WTC11 (cell line): ENCODE measurements around the gene LIMA1. TPM values are rescaled to one million over a fixed set of nuclear protein-coding genes. Genes with fewer than 3 reads are reported as not detected.
A peak's percentile ranks its signal among the peaks of the same experiment; 100 is the strongest.
"Not testable (repeated sequence)": the region's sequence is repeated elsewhere in the genome, so short reads cannot be mapped to it uniquely, and the experiment has no call there.

Experiments used
- ATAC-seq: fragments of 200-7000 bp; cut with Tn5 transposase; 2 replicates; pipeline ENCODE4 v1.10.0; 2021; ENCODE audit warnings: mild to moderate bottlenecking, moderate library complexity
- CTCF ChIA-PET: fragments of 300-600 bp; sonication (Branson Sonifier 250); formaldehyde crosslinking; loops from one replicate; lab custom pipeline; 2021; ENCODE audit warnings: antibody characterized with exemption; lab: Charles Lee
- POLR2A ChIA-PET: fragments of 350-600 bp; sonication (Branson Sonifier 250); formaldehyde crosslinking; loops from one replicate; lab custom pipeline; 2021; ENCODE audit warnings: antibody characterized with exemption; lab: Charles Lee
- DNase-seq: peaks from one replicate; pipeline ENCODE4 v3.0.0; 2021; ENCODE audit warnings: low spot score
- H3K27ac Mint-ChIP-seq: 2 replicates; pipeline ENCODE4 v1.8.0; 2021; ENCODE audit warnings: mixed read lengths
- H3K27me3 Mint-ChIP-seq: 2 replicates; pipeline ENCODE4 v1.8.0; 2021; ENCODE audit warnings: low read depth, mild to moderate bottlenecking, moderate library complexity, mixed read lengths
- H3K36me3 Mint-ChIP-seq: 2 replicates; pipeline ENCODE4 v1.8.0; 2021; ENCODE audit warnings: mixed read lengths
- H3K4me1 Mint-ChIP-seq: 2 replicates; pipeline ENCODE4 v1.8.0; 2022; ENCODE audit warnings: mixed read lengths
- H3K4me3 Mint-ChIP-seq: 2 replicates; pipeline ENCODE4 v1.8.0; 2021; ENCODE audit warnings: mild to moderate bottlenecking, moderate library complexity, mixed read lengths
- H3K9me3 Mint-ChIP-seq: 2 replicates; pipeline ENCODE4 v1.8.0; 2021; ENCODE audit warnings: mixed read lengths
- ARID4B ChIP-seq: sonication (generic); formaldehyde crosslinking; IDR thresholded peaks from 2 replicates; pipeline ENCODE4 v1.8.0; 2023; ENCODE audit warnings: missing genetic modification reagents, mild to moderate bottlenecking, borderline replicate concordance
- ATF6 ChIP-seq: sonication (generic); formaldehyde crosslinking; IDR thresholded peaks from 2 replicates; pipeline ENCODE4 v1.8.1; 2023; ENCODE audit warnings: mild to moderate bottlenecking, missing genetic modification reagents
- CDX4 ChIP-seq: fragments of 250-450 bp; sonication (Bioruptor Pico); IDR thresholded peaks from 2 replicates; pipeline ENCODE4 v1.9.0; 2021; ENCODE audit warnings: moderate library complexity, mild to moderate bottlenecking, inconsistent platforms, borderline replicate concordance
- E2F5 ChIP-seq: sonication (generic); formaldehyde crosslinking; IDR thresholded peaks from 2 replicates; pipeline ENCODE4 v1.8.1; 2022; ENCODE audit warnings: mild to moderate bottlenecking, moderate library complexity, missing genetic modification reagents
- FOXJ3 ChIP-seq: sonication (generic); formaldehyde crosslinking; IDR thresholded peaks from 2 replicates; pipeline ENCODE4 v1.9.0; 2021; ENCODE audit warnings: missing genetic modification reagents, mild to moderate bottlenecking, borderline replicate concordance
- FOXP1 ChIP-seq: sonication (generic); formaldehyde crosslinking; IDR thresholded peaks from 2 replicates; pipeline ENCODE4 v1.8.0; 2022; ENCODE audit warnings: missing genetic modification reagents, mild to moderate bottlenecking, moderate library complexity, borderline replicate concordance
- GRHL2 ChIP-seq: fragments of 250-450 bp; sonication (Bioruptor Pico); IDR thresholded peaks from 2 replicates; pipeline ENCODE4 v1.8.0; 2022; ENCODE audit warnings: mild to moderate bottlenecking, moderate library complexity; ENCODE audit not compliant: insufficient replicate concordance, severe bottlenecking
- HMGA2 ChIP-seq: fragments of 250-450 bp; sonication (Bioruptor Pico); IDR thresholded peaks from 2 replicates; pipeline ENCODE4 v1.4.0; 2021; ENCODE audit warnings: mild to moderate bottlenecking, moderate library complexity
- KAT7 ChIP-seq: sonication (generic); formaldehyde crosslinking; IDR thresholded peaks from 2 replicates; pipeline ENCODE4 v1.8.1; 2023; ENCODE audit warnings: missing genetic modification reagents, mild to moderate bottlenecking, borderline replicate concordance
- MYBL2 ChIP-seq: sonication (generic); formaldehyde crosslinking; IDR thresholded peaks from 2 replicates; pipeline ENCODE4 v1.8.1; 2023; ENCODE audit warnings: mild to moderate bottlenecking, moderate library complexity, missing genetic modification reagents
- NR2C2 ChIP-seq: sonication (generic); formaldehyde crosslinking; IDR thresholded peaks from 2 replicates; pipeline ENCODE4 v1.8.0; 2022; ENCODE audit warnings: mild to moderate bottlenecking, missing genetic modification reagents
- NR3C1 ChIP-seq: sonication (generic); formaldehyde crosslinking; conservative IDR thresholded peaks from 2 replicates; pipeline ENCODE4 v1.8.1; 2023; ENCODE audit warnings: low read depth, mild to moderate bottlenecking, missing genetic modification reagents
- PRDM15 ChIP-seq: sonication (generic); formaldehyde crosslinking; IDR thresholded peaks from 2 replicates; pipeline ENCODE4 v1.8.0; 2022; ENCODE audit warnings: missing genetic modification reagents
- RORB ChIP-seq: fragments of 250-450 bp; sonication (Bioruptor Pico); IDR thresholded peaks from 2 replicates; pipeline ENCODE4 v1.9.0; 2021; ENCODE audit warnings: mild to moderate bottlenecking
- TCF7 ChIP-seq: sonication (generic); formaldehyde crosslinking; IDR thresholded peaks from 2 replicates; pipeline ENCODE4 v1.8.0; 2022; ENCODE audit warnings: mild to moderate bottlenecking, low read depth, missing genetic modification reagents, moderate library complexity
- TEAD4 ChIP-seq: sonication (generic); formaldehyde crosslinking; IDR thresholded peaks from 2 replicates; pipeline ENCODE4 v1.8.0; 2022; ENCODE audit warnings: mild to moderate bottlenecking, missing genetic modification reagents
- total RNA-seq: library from RNA; stranded (reverse); gene quantifications from 3 replicates; pipeline ENCODE4 v1.2.3, GENCODE V29; 2021

LIMA1 gene
- total RNA-seq, 1 experiment from 2014 or later: 41.2 TPM

- no peaks in the 10 kb centered on the region for H3K9me3 Mint-ChIP-seq
- POLR2A ChIA-PET: no interaction called here
- ATAC-seq (no peak), DNase-seq (no peak)
- H3K4me1 Mint-ChIP-seq: no peaks in the 10 kb centered on the region
- H3K27ac Mint-ChIP-seq: peak overlapping the region; percentile 32; the same call in 1 of the 2 replicates
- no peaks in the 10 kb centered on the region for H3K27me3 Mint-ChIP-seq
- no peaks in the 10 kb centered on the region for H3K36me3 Mint-ChIP-seq
- no peak overlapping the region for H3K4me3 Mint-ChIP-seq
- TF ChIP-seq FOXJ3 (CRISPR knock-in tag): no peak
- TF ChIP-seq NR3C1 (CRISPR knock-in tag): no peak
- no peak for TF ChIP-seq TCF7 (CRISPR knock-in tag)
- no peak for TF ChIP-seq ATF6 (CRISPR knock-in tag)
- no peak for TF ChIP-seq RORB
- no peak for TF ChIP-seq HMGA2 (CRISPR knock-in tag)
- TF ChIP-seq MYBL2: no peak
- TF ChIP-seq PRDM15: no peak
- TF ChIP-seq CDX4 (CRISPR knock-in tag): no peak
- no peak for TF ChIP-seq KAT7
- no peak for TF ChIP-seq NR2C2
- TF ChIP-seq E2F5 (CRISPR knock-in tag): no peak
- no peak for TF ChIP-seq ARID4B
- no peak for TF ChIP-seq GRHL2 (CRISPR knock-in tag)
- no peak for TF ChIP-seq FOXP1
- no peak for TF ChIP-seq TEAD4 (CRISPR knock-in tag)
- CTCF ChIA-PET: interaction anchor here (0.6 to 3.5 kb wide), 4 partner anchors 27 to 396 kb away, joined by 3 to 15 read pairs (median 5); partner anchors contain the start of gene COX14
Observed at GRCh38 chr12:50149311-50149710, 134.0 kb downstream of the LIMA1 start.

- not testable (repeated sequence) for H3K4me1 Mint-ChIP-seq
Observed at GRCh38 chr12:50148011-50148410, 135.3 kb downstream of the LIMA1 start.

More at GRCh38 chr12:50148011-50148410, 135.3 kb downstream of the LIMA1 start:
- H3K27me3 Mint-ChIP-seq, H3K36me3 Mint-ChIP-seq, POLR2A ChIA-PET, ATAC-seq, H3K4me3 Mint-ChIP-seq, H3K27ac Mint-ChIP-seq, DNase-seq, H3K9me3 Mint-ChIP-seq: not testable (repeated sequence)
- CTCF ChIA-PET: interaction anchor here (1.0 to 3.5 kb wide), 2 partner anchors 37 to 167 kb away, joined by 3 to 15 read pairs; partner anchors contain the start of gene COX14
